ENCODE results near the gene PTPN13. TPM values are rescaled to one million over a fixed set of nuclear protein-coding genes. Genes with fewer than 3 reads are reported as not detected.
A peak's percentile ranks its signal among the peaks of the same experiment; 100 is the strongest.

PTPN13 gene
- total RNA-seq, 1 donor from 2014 or later = 55.7 TPM

- no peaks in the 10 kb centered on the region for H3K36me3 Mint-ChIP-seq (ENCODE audit: unreplicated experiment)
- no peaks in the 10 kb centered on the region for H3K9me3 Mint-ChIP-seq (ENCODE audit: unreplicated experiment)
- no peak for TF ChIP-seq CTCF (IDR thresholded peaks at IDR 0.05)
- peaks cover 33% of the 10 kb centered on the region for H3K4me1 Mint-ChIP-seq (ENCODE audit: unreplicated experiment)
- H3K27me3 Mint-ChIP-seq (ENCODE audit: unreplicated experiment) = no peaks in the 10 kb centered on the region
- peak overlapping the region; percentile 98 for H3K27ac Mint-ChIP-seq (ENCODE audit: unreplicated experiment)
- H3K4me3 Mint-ChIP-seq (ENCODE audit: unreplicated experiment) = peak overlapping the region; percentile 68
- DNase-seq (ENCODE audit: extremely low spot score, unreplicated experiment) = no peak
These were observed 37.2 kb upstream of the PTPN13 start for GRCh38 chr4:86556791-86557415.

- H3K36me3 Mint-ChIP-seq (ENCODE audit: unreplicated experiment) = no peaks in the 10 kb centered on the region
- H3K27ac Mint-ChIP-seq (ENCODE audit: unreplicated experiment) = peak overlapping the region; percentile 98
- peaks cover 33% of the 10 kb centered on the region for H3K4me1 Mint-ChIP-seq (ENCODE audit: unreplicated experiment)
- TF ChIP-seq CTCF (IDR thresholded peaks at IDR 0.05) = no peak
- H3K27me3 Mint-ChIP-seq (ENCODE audit: unreplicated experiment) = no peaks in the 10 kb centered on the region
- DNase-seq (ENCODE audit: extremely low spot score, unreplicated experiment) = no peak
- peak overlapping the region; percentile 68 for H3K4me3 Mint-ChIP-seq (ENCODE audit: unreplicated experiment)
- H3K9me3 Mint-ChIP-seq (ENCODE audit: unreplicated experiment) = no peaks in the 10 kb centered on the region
These were observed 36.6 kb upstream of the PTPN13 start for GRCh38 chr4:86557526-86557925.

DNA sequence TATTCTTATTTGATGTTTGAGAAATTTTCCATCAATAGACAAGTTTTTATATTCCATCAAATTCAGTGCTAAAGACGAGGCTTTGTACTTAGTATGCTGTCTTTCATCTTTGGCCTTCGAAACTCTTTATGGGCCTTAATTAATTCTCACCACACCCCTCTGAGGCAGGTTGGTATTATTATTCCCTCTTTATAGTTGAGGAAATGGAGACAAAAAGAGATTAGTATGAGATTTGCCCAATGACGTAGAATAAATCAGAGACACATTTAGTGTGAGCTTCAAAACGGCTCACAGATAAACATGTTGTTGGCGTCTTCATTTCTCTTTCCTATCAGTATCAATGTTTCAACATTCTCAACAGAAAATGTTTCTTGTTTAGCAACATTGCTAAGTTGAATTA lies 35.9 kb upstream of the PTPN13 start:
- no peak for DNase-seq (ENCODE audit: extremely low spot score, unreplicated experiment)
- no peaks in the 10 kb centered on the region for H3K36me3 Mint-ChIP-seq (ENCODE audit: unreplicated experiment)
- TF ChIP-seq CTCF (IDR thresholded peaks at IDR 0.05) = no peak
- H3K4me1 Mint-ChIP-seq (ENCODE audit: unreplicated experiment) = peaks cover 33% of the 10 kb centered on the region
- H3K27me3 Mint-ChIP-seq (ENCODE audit: unreplicated experiment) = no peaks in the 10 kb centered on the region
- peak overlapping the region; percentile 98 for H3K27ac Mint-ChIP-seq (ENCODE audit: unreplicated experiment)
- H3K9me3 Mint-ChIP-seq (ENCODE audit: unreplicated experiment) = no peaks in the 10 kb centered on the region
- no peak overlapping the region for H3K4me3 Mint-ChIP-seq (ENCODE audit: unreplicated experiment)

GRCh38 chr4:86558797-86559196 lies 35.3 kb upstream of the PTPN13 start:
- H3K4me1 Mint-ChIP-seq (ENCODE audit: unreplicated experiment) = peaks cover 33% of the 10 kb centered on the region
- DNase-seq (ENCODE audit: extremely low spot score, unreplicated experiment) = no peak
- no peak for TF ChIP-seq CTCF (IDR thresholded peaks at IDR 0.05)
- H3K27ac Mint-ChIP-seq (ENCODE audit: unreplicated experiment) = no peak overlapping the region
- H3K9me3 Mint-ChIP-seq (ENCODE audit: unreplicated experiment) = no peaks in the 10 kb centered on the region
- H3K36me3 Mint-ChIP-seq (ENCODE audit: unreplicated experiment) = no peaks in the 10 kb centered on the region
- no peaks in the 10 kb centered on the region for H3K27me3 Mint-ChIP-seq (ENCODE audit: unreplicated experiment)
- H3K4me3 Mint-ChIP-seq (ENCODE audit: unreplicated experiment) = no peak overlapping the region

GRCh38 chr4:86560447-86560846 lies 33.7 kb upstream of the PTPN13 start:
- H3K4me1 Mint-ChIP-seq (ENCODE audit: unreplicated experiment) = peaks cover 26% of the 10 kb centered on the region
- no peaks in the 10 kb centered on the region for H3K9me3 Mint-ChIP-seq (ENCODE audit: unreplicated experiment)
- H3K4me3 Mint-ChIP-seq (ENCODE audit: unreplicated experiment) = no peak overlapping the region
- H3K36me3 Mint-ChIP-seq (ENCODE audit: unreplicated experiment) = no peaks in the 10 kb centered on the region
- H3K27ac Mint-ChIP-seq (ENCODE audit: unreplicated experiment) = no peak overlapping the region
- DNase-seq (ENCODE audit: extremely low spot score, unreplicated experiment) = no peak
- TF ChIP-seq CTCF (IDR thresholded peaks at IDR 0.05) = no peak
- no peaks in the 10 kb centered on the region for H3K27me3 Mint-ChIP-seq (ENCODE audit: unreplicated experiment)

All from osteocyte (in vitro differentiated cells).